OCI-LY7 (cell line): ENCODE data around the gene ZW10. TPM values are rescaled to one million over a fixed set of nuclear protein-coding genes. Genes with fewer than 3 reads are reported as not detected.
"Not testable (repeated sequence)": the region's sequence is repeated elsewhere in the genome, so short reads cannot be mapped to it uniquely, and the experiment has no call there.

Experiments used
- BruUV-seq: library from RNA; stranded (reverse); fragments of 400-500 nt; replicated peaks from 2 replicates; lab custom pipeline; 2021; lab: Mats Ljungman, UMichigan
- CTCF ChIA-PET: fragments of 300-600 bp; sonication (Branson Sonifier 250); formaldehyde crosslinking; loops from one replicate; lab custom pipeline; 2022; ENCODE audit warnings: antibody characterized with exemption; ENCODE audit not compliant: unreplicated experiment; lab: Charles Lee
- POLR2A ChIA-PET: fragments of 300-600 bp; sonication (Branson Sonifier 250); formaldehyde crosslinking; loops from one replicate; lab custom pipeline; 2022; ENCODE audit warnings: antibody characterized with exemption; lab: Charles Lee
- DNase-seq: peaks from one replicate; pipeline ENCODE4 v3.0.0-alpha.2; 2015; ENCODE audit warnings: low spot score
- H2AFZ ChIP-seq: fragments of 200-600 bp; sonication (generic), shearing (Covaris generic); 2 replicates; pipeline ENCODE4 v1.6.1; 2014; ENCODE audit warnings: mild to moderate bottlenecking, antibody characterized with exemption, low read length, moderate library complexity
- H3K27ac ChIP-seq: fragments of 200-600 bp; sonication (generic); 2 replicates; pipeline ENCODE4 v1.5.1; 2014; ENCODE audit warnings: mixed run types, low read depth, mild to moderate bottlenecking, moderate library complexity, low read length, inconsistent platforms; ENCODE audit not compliant: poor library complexity, severe bottlenecking
- H3K36me3 ChIP-seq: fragments of 200-600 bp; sonication (generic); 2 replicates; pipeline ENCODE4 v1.6.1; 2014; ENCODE audit warnings: mild to moderate bottlenecking, antibody characterized with exemption, low read length, moderate library complexity, mixed read lengths; ENCODE audit not compliant: insufficient read depth
- H3K4me1 ChIP-seq: fragments of 200-600 bp; sonication (generic); 2 replicates; pipeline ENCODE4 v1.5.1; 2014; ENCODE audit warnings: mild to moderate bottlenecking, low read length; ENCODE audit not compliant: insufficient read depth, poor library complexity, severe bottlenecking
- H3K4me2 ChIP-seq: fragments of 200-600 bp; sonication (generic); 2 replicates; pipeline ENCODE4 v1.6.1; 2014; ENCODE audit warnings: mild to moderate bottlenecking, low read length
- H3K4me3 ChIP-seq: fragments of 200-600 bp; sonication (generic); 2 replicates; pipeline ENCODE4 v1.5.1; 2014; ENCODE audit warnings: mild to moderate bottlenecking, low read depth, low read length; ENCODE audit not compliant: poor library complexity, severe bottlenecking
- H3K79me2 ChIP-seq: fragments of 200-600 bp; sonication (generic); 2 replicates; pipeline ENCODE4 v1.6.1; 2016; ENCODE audit warnings: low read depth, mild to moderate bottlenecking, low read length, moderate library complexity, mixed read lengths; ENCODE audit not compliant: insufficient read depth
- H3K9me2 ChIP-seq: fragments of 200-600 bp; sonication (generic); 2 replicates; pipeline ENCODE4 v1.6.1; 2016; ENCODE audit warnings: mild to moderate bottlenecking, low read length, mixed read lengths; ENCODE audit not compliant: insufficient read depth
- H3K9me3 ChIP-seq: fragments of 200-600 bp; sonication (generic); 2 replicates; pipeline ENCODE4 v1.6.1; 2014; ENCODE audit warnings: mild to moderate bottlenecking, mixed run types, low read length, mixed read lengths
- H4K20me1 ChIP-seq: fragments of 200-600 bp; sonication (generic); 2 replicates; pipeline ENCODE4 v1.6.1; 2014; ENCODE audit warnings: mild to moderate bottlenecking, antibody characterized with exemption, low read length, moderate library complexity, mixed read lengths; ENCODE audit not compliant: insufficient read depth
- EZH2phosphoT487 ChIP-seq: fragments of 200-600 bp; sonication (generic); IDR thresholded peaks from 2 replicates; pipeline ENCODE4 v1.6.1; 2018; ENCODE audit warnings: low read depth, borderline replicate concordance, mild to moderate bottlenecking, mixed run types, antibody characterized with exemption, low read length, moderate library complexity, mixed read lengths
- intact Hi-C: fragments of 100-400 bp; cut with micrococcal nuclease; formaldehyde crosslinking; loops from one replicate; pipeline ENCODE4 v1.10.0; 2022; ENCODE audit not compliant: unreplicated experiment
- total RNA-seq, 2 experiments: library from RNA; depleted of rRNA in 1 of 2; stranded (reverse); fragments of >200 nt in 1 of 2; shearing (Covaris generic) in 1 of 2; gene quantifications; 2 replicates each; pipeline ENCODE4 v1.2.3, GENCODE V29; 2014 to 2022
- TF ChIP-seq, protein P1 (sequence below): fragments of 200-600 bp; sonication (generic); conservative IDR thresholded peaks from 2 replicates; pipeline ENCODE4 v1.5.1; 2014; ENCODE audit warnings: mild to moderate bottlenecking, antibody characterized with exemption, low read length, moderate library complexity, mixed read lengths

Gene ZW10
- total RNA-seq, 2 experiments from 2014 or later: 18.9 to 19.9 TPM

DNA sequence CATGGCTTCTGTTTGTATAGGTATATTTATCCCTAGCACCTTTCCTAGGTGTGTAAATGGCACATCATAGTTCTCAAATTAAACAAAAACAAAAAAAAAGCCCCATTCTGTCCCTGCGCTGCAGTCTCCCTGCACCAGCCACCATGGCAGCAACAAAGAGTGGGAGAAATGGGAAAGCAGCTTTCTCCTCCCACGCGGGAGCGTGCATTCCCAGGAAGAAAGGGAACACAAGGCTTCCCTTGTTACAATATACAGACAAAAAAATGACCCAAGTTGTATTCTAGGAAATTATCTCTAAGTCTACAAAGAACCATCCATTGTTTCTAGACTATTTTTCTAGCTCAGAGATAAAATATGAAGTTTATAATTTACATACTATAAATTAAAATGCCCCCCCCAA, 51.3 kb downstream of the ZW10 start:
- H3K79me2 ChIP-seq: no peaks in the 10 kb centered on the region
- H4K20me1 ChIP-seq: no peaks in the 10 kb centered on the region
- H3K9me2 ChIP-seq: no peaks in the 10 kb centered on the region
- H3K9me3 ChIP-seq: no peaks in the 10 kb centered on the region
- no peak overlapping the region for H2AFZ ChIP-seq
- TF ChIP-seq, protein P1, sequence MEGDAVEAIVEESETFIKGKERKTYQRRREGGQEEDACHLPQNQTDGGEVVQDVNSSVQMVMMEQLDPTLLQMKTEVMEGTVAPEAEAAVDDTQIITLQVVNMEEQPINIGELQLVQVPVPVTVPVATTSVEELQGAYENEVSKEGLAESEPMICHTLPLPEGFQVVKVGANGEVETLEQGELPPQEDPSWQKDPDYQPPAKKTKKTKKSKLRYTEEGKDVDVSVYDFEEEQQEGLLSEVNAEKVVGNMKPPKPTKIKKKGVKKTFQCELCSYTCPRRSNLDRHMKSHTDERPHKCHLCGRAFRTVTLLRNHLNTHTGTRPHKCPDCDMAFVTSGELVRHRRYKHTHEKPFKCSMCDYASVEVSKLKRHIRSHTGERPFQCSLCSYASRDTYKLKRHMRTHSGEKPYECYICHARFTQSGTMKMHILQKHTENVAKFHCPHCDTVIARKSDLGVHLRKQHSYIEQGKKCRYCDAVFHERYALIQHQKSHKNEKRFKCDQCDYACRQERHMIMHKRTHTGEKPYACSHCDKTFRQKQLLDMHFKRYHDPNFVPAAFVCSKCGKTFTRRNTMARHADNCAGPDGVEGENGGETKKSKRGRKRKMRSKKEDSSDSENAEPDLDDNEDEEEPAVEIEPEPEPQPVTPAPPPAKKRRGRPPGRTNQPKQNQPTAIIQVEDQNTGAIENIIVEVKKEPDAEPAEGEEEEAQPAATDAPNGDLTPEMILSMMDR: no peak
- TF ChIP-seq EZH2phosphoT487: no peak
- H3K4me3 ChIP-seq: no peak overlapping the region
- H3K36me3 ChIP-seq: no peaks in the 10 kb centered on the region
- ChIA-PET CTCF (no interaction called here), POLR2A (no interaction called here)
- no peak overlapping the region for H3K27ac ChIP-seq
- H3K4me2 ChIP-seq: no peak overlapping the region
- DNase-seq: no peak
- BruUV-seq: no TSS peak
- H3K4me1 ChIP-seq: no peaks in the 10 kb centered on the region
- intact Hi-C loops: no loop called here

DNA sequence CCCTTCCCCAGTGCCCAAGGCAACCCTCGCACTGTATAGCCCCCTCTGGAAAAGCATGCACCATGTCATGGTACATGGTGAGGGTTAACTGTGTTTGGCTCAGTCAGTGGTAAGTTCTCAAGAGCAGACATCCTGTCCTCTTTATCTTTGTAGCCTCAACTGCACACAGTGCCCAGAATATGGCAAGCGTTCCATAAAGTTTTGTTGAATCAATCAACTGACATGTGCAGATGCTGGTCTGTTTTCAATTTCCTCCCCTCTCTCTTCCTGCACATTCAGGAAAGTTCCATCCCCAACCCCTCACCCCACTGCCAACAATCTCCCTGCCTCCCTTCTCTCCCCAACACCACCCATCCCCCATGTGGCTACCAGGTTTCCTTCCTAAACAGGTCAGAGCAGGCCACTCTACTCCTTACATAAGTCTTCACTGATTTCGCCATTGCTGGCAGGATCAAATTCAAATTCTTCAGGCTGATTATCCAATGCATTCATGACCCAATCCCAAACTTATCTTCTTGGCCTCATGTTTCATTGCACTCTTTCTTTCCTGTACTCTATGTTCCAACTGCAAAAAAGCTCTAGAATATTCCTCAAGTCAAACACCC, 51.9 kb downstream of the ZW10 start:
- Histone ChIP-seq H3K4me2 (no peak overlapping the region), H3K4me3 (no peak overlapping the region), H3K79me2 (no peaks in the 10 kb centered on the region), H3K9me3 (no peaks in the 10 kb centered on the region), H2AFZ (no peak overlapping the region), H3K27ac (no peak overlapping the region), H3K4me1 (no peaks in the 10 kb centered on the region), H3K9me2 (no peaks in the 10 kb centered on the region), H4K20me1 (no peaks in the 10 kb centered on the region), H3K36me3 (no peaks in the 10 kb centered on the region)
- POLR2A ChIA-PET: no interaction called here
- TF ChIP-seq EZH2phosphoT487: no peak
- TF ChIP-seq, protein P1: no peak
- CTCF ChIA-PET: no interaction called here
- no TSS peak for BruUV-seq
- DNase-seq: no peak
- intact Hi-C loops: no loop called here

DNA sequence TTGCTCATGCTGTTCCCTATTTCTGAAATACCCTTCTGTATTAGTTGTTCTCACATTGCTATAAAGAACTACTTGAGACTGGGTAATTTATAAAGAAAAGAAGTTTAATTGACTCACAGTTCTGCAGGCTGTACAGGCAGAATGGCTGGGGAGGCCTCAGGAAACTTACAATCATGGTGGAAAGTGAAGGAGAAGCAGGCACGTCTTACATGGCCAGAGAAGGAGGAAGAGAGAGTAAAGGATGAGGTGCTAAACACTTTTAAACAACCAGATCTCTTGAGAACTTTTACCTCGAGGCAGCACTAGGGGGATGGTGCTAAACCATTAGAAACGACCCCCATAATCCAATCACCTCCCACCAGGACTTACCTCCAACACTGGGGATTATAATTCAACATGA, 53.0 kb downstream of the ZW10 start:
- H3K36me3 ChIP-seq, H3K27ac ChIP-seq, H2AFZ ChIP-seq, POLR2A ChIA-PET, H3K79me2 ChIP-seq, H4K20me1 ChIP-seq, H3K9me2 ChIP-seq, intact Hi-C loops, CTCF ChIA-PET, H3K9me3 ChIP-seq, H3K4me2 ChIP-seq, H3K4me3 ChIP-seq, BruUV-seq, DNase-seq, H3K4me1 ChIP-seq: not testable (repeated sequence)
